Fibroblast of skin of left quadriceps (primary cell): ENCODE measurements around the gene PCDHGA8.
"Not testable (repeated sequence)": the region's sequence is repeated elsewhere in the genome, so short reads cannot be mapped to it uniquely, and the experiment has no call there.

Experiments used
- DNase-seq, 2 experiments: peaks; one replicate each; pipeline ENCODE4 v3.0.0-alpha.2; 2013; ENCODE audit warnings: low read depth in 2 of 2

PCDHGA8 gene

DNA sequence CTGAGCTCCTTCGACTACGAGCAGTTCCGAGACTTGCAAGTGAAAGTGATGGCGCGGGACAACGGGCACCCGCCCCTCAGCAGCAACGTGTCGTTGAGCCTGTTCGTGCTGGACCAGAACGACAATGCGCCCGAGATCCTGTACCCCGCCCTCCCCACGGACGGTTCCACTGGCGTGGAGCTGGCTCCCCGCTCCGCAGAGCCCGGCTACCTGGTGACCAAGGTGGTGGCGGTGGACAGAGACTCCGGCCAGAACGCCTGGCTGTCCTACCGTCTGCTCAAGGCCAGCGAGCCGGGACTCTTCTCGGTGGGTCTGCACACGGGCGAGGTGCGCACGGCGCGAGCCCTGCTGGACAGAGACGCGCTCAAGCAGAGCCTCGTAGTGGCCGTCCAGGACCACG, 39.9 kb downstream of the PCDHGA8 start:
- not testable (repeated sequence) for DNase-seq

DNA sequence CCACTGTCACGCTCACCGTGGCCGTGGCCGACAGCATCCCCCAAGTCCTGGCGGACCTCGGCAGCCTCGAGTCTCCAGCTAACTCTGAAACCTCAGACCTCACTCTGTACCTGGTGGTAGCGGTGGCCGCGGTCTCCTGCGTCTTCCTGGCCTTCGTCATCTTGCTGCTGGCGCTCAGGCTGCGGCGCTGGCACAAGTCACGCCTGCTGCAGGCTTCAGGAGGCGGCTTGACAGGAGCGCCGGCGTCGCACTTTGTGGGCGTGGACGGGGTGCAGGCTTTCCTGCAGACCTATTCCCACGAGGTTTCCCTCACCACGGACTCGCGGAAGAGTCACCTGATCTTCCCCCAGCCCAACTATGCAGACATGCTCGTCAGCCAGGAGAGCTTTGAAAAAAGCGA, 40.3 kb downstream of the PCDHGA8 start:
- DNase-seq, result not testable (repeated sequence)

DNA sequence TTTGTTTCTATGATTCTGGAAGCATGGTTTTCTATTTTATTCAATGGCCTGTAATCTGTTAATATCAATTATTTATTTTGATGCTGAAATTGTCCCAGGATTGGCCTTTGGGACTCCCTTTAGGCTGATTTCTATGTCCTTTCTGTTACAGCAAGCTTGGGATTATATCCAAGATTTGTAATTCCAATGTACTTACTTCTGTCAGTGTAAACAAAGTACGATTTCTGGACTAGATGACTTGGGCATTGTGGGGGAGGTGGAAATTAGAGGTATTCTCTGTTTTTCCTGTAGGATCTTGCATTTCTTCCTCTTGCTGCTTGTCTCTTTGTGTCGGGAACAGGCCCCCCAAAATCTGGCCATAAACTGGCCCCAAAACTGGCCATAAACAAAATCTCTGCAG, 41.6 kb downstream of the PCDHGA8 start:
- DNase-seq, result no peak

DNA sequence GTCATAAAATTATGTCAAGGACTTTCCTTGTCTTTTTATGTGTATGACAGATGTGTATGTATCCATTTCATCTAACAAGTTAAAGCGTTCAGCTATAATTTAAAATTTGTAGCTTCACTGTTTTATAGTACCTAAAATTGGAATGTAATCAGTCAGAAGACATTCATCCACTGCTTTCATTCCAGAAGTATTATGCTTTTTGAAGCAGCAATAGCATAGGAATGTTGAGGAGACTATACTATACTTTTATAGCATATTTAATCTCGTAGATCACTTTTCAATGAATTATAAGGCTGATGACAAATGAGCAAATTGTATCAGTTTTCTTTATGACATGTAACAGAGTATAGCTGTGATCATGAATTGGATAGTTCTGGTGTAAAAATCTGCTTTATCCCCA, 44.8 kb downstream of the PCDHGA8 start:
- no peak for DNase-seq

DNA sequence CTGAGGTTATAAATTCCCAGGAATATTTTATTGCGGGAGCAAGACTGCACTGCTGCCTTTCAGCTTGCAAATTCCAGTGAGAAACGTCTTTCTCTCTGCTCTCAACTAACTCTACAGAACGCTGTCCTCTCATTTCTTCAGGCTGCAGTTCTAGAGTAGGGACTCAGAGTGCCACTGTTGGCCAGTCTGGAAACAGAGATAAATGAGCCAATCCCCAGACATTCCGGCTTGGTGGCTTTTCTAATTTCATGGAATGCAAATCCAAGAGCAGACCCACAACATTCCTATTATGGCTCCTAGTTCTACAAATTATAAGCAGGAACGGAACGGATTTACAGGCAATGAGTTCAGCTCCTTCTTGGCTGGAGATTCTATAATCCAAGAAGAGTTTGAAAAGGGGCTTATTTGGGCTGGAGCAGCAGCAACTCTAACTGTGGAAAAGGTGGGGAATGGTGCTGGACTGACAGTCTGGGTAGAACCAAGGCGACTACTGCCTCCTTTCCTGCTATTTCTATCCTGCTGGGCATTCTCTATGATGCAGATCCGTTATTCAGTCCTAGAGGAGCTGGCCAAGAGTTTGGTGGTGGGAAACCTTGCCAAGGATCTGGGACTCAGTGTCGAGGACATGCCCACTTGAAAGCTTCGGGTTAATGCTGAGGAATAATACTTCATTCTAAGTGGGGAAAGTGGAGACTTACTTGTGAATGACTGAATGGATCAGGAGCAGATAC, 47.1 kb downstream of the PCDHGA8 start:
- DNase-seq, result no peak

DNA sequence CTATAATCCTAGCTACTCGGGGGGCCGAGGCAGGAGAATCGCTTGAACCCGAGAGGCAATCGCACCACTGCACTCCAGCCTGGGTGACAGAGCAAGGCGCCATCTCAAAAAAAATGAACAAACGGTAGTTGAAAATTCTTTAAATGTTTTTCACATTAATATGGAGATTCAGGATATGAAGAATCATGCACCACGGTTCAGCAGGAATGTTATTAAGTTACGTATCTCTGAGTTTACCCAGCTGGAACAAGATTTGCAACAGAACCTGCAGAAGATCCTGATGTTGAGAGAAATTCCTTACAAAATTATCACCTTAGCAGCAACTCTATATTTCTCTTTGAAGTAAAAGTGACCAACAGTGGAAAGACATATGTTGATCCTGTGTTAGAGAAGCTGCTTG, 47.9 kb downstream of the PCDHGA8 start:
- no peak for DNase-seq

DNA sequence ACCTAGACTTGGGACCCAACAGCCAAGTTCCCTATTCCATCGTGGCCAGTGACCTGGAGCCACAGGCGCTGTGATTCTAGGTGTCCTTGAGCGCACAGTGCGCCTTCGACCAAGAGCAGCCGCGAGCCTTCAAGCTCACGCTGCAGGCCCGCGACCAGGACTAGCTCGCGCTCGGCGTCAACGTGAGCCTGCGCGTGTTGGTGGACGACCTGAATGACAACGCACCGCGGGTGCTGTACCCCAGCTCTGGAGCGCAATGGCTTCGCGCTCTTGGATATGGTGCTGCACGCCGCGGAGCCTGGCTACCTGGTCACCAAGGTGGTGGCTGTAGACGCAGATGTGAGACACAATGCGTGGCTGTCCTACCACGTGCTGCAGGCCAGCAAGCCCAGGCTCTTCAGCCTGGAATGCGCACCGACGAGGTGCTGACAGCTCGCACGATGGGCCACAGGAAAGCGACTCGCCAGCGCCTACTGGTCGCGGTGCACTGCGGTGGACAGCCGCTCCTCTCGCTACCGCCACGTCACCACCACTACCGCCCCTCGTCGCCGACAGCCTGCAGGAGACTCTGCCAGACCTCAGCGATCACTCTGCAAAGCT, 49.2 kb downstream of the PCDHGA8 start:
- no peak for DNase-seq
